Measurements from ENCODE around the gene MSANTD2. TPM values are rescaled to one million over a fixed set of nuclear protein-coding genes. Genes with fewer than 3 reads are reported as not detected.

The MSANTD2 gene
- total RNA-seq, 4 donors from 2014 or later, result 5.2 to 16.4 (median 6.7) TPM

Other genes with a start within 250 kb of the MSANTD2 start
- not detected for gene OR8A1, start 230.4 kb downstream of the MSANTD2 start, total RNA-seq
- not detected for gene PANX3, start 189.0 kb downstream of the MSANTD2 start, total RNA-seq
- 10 to 100 TPM; 15.4 to 31.2 (median 19.8) TPM for gene TBRG1, start 177.5 kb downstream of the MSANTD2 start, total RNA-seq
- gene SIAE, start 126.7 kb downstream of the MSANTD2 start, total RNA-seq, result 10 to 100 TPM in 1 of 4 donors, 1 to 10 TPM in 3; 5.7 to 19.6 (median 8.0) TPM
- 1 to 10 TPM; 2.3 to 8.5 (median 6.0) TPM for gene SPA17, start 126.5 kb downstream of the MSANTD2 start, total RNA-seq
- gene NRGN, start 60.5 kb downstream of the MSANTD2 start, total RNA-seq, result 1 to 10 TPM in 3 of 4 donors, under 1 TPM in 1; 0.83 to 5.0 (median 1.5) TPM
- 10 to 100 TPM in 1 of 4 donors, 1 to 10 TPM in 3; 5.1 to 10.2 (median 7.6) TPM for gene VSIG2, start 48.2 kb downstream of the MSANTD2 start, total RNA-seq
- gene ESAM, start 38.1 kb downstream of the MSANTD2 start, total RNA-seq, result 10 to 100 TPM in 2 of 4 donors, 1 to 10 TPM in 2; 5.6 to 23.1 (median 9.7) TPM
- gene ROBO3, start 65.0 kb upstream of the MSANTD2 start, total RNA-seq, result 10 to 100 TPM in 1 of 4 donors, 1 to 10 TPM in 3; 1.8 to 12.4 (median 3.8) TPM
- 10 to 100 TPM in 2 of 4 donors, 1 to 10 TPM in 2; 4.5 to 11.9 (median 8.6) TPM for gene ROBO4, start 97.5 kb upstream of the MSANTD2 start, total RNA-seq
- not detected for gene HEPN1, start 118.8 kb upstream of the MSANTD2 start, total RNA-seq
- gene HEPACAM, start 135.6 kb upstream of the MSANTD2 start, total RNA-seq, result not detected
- gene CCDC15, start 153.8 kb upstream of the MSANTD2 start, total RNA-seq, result 1 to 10 TPM; 2.0 to 3.2 (median 2.9) TPM

All from esophagus squamous epithelium (tissue), 4 donors.